Liver (tissue), 9 donors: ENCODE measurements around the gene LARGE1. TPM values are rescaled to one million over a fixed set of nuclear protein-coding genes. Genes with fewer than 3 reads are reported as not detected.

Source experiments
- DNase-seq: peaks from one replicate; pipeline ENCODE4 v3.0.0-alpha.2; 2017; ENCODE audit warnings: low spot score
- H3K27ac ChIP-seq, 2 donors: one replicate each; pipeline ENCODE4 v1.7.0; 2013; ENCODE audit warnings: inconsistent platforms in 2 of 2, low read length in 2 of 2, control low read depth in 1 of 2, low read depth in 1 of 2, mild to moderate bottlenecking in 1 of 2
- H3K27me3 ChIP-seq, 4 donors: one replicate each; pipeline versions ENCODE4 v1.6.1 to v1.7.0; 2013; ENCODE audit warnings: low read length in 3 of 4, inconsistent platforms in 1 of 4, mild to moderate bottlenecking in 1 of 4, moderate library complexity in 1 of 4; ENCODE audit not compliant: control insufficient read depth in 4 of 4, insufficient read depth in 4 of 4
- H3K36me3 ChIP-seq, 4 donors: one replicate each; pipeline versions ENCODE4 v1.6.1 to v1.7.0; 2013; ENCODE audit warnings: low read length in 3 of 4, mild to moderate bottlenecking in 3 of 4, low read depth in 1 of 4, moderate library complexity in 1 of 4; ENCODE audit not compliant: control insufficient read depth in 4 of 4, insufficient read depth in 3 of 4
- H3K4me1 ChIP-seq, 4 donors: one replicate each; pipeline versions ENCODE4 v1.6.1 to v1.7.0; 2013; ENCODE audit warnings: low read length in 3 of 4, mild to moderate bottlenecking in 3 of 4, moderate library complexity in 1 of 4; ENCODE audit not compliant: control insufficient read depth in 4 of 4, insufficient read depth in 4 of 4
- H3K4me3 ChIP-seq, 3 donors: one replicate each; pipeline versions ENCODE4 v1.6.1 to v1.7.0; 2013; ENCODE audit warnings: low read length in 3 of 3, control low read depth in 1 of 3, low read depth in 1 of 3, mild to moderate bottlenecking in 1 of 3
- H3K9ac ChIP-seq, 2 donors: one replicate each; pipeline ENCODE4 v1.7.0; 2013; ENCODE audit warnings: low read length in 2 of 2, mild to moderate bottlenecking in 2 of 2, moderate library complexity in 2 of 2, control low read depth in 1 of 2, low read depth in 1 of 2
- H3K9me3 ChIP-seq, 4 donors: one replicate each; pipeline versions ENCODE4 v1.6.1 to v1.7.0; 2013; ENCODE audit warnings: low read length in 3 of 4; ENCODE audit not compliant: control insufficient read depth in 4 of 4
- ATF3 ChIP-seq: IDR thresholded peaks from 2 replicates; pipeline ENCODE4 v1.6.1; 2016; ENCODE audit warnings: antibody characterized with exemption
- EGR1 ChIP-seq, 2 donors: IDR thresholded peaks; 2 replicates each; pipeline ENCODE4 v1.6.1; 2016 to 2018; ENCODE audit warnings: antibody characterized with exemption in 2 of 2, low read depth in 2 of 2
- FOXA1 ChIP-seq: IDR thresholded peaks from 2 replicates; pipeline ENCODE4 v1.6.1; 2016; ENCODE audit warnings: antibody characterized with exemption
- FOXA2 ChIP-seq: IDR thresholded peaks from 2 replicates; pipeline ENCODE4 v1.6.1; 2016; ENCODE audit warnings: antibody characterized with exemption
- GABPA ChIP-seq, 2 donors: IDR thresholded peaks in 1 of 2; conservative IDR thresholded peaks in 1 of 2; 2 replicates each; pipeline ENCODE4 v1.6.1; 2016; ENCODE audit warnings: antibody characterized with exemption in 2 of 2, mild to moderate bottlenecking in 1 of 2, moderate library complexity in 1 of 2
- HNF4A ChIP-seq, 2 donors: conservative IDR thresholded peaks; 2 replicates each; pipeline ENCODE4 v1.6.1; 2016; ENCODE audit warnings: antibody characterized with exemption in 2 of 2, mild to moderate bottlenecking in 2 of 2
- HNF4G ChIP-seq: IDR thresholded peaks from 2 replicates; pipeline ENCODE4 v1.6.1; 2016; ENCODE audit warnings: antibody characterized with exemption
- JUND ChIP-seq, 2 donors: IDR thresholded peaks; 2 replicates each; pipeline ENCODE4 v1.6.1; 2016; ENCODE audit warnings: antibody characterized with exemption in 2 of 2
- NR2F2 ChIP-seq: IDR thresholded peaks from 2 replicates; pipeline ENCODE4 v1.6.1; 2016; ENCODE audit warnings: antibody characterized with exemption
- RAD21 ChIP-seq, 2 donors: IDR thresholded peaks; 2 replicates each; pipeline ENCODE4 v1.6.1; 2016; ENCODE audit warnings: antibody characterized with exemption in 2 of 2, mild to moderate bottlenecking in 2 of 2
- RXRA ChIP-seq, 2 donors: IDR thresholded peaks; 2 replicates each; pipeline ENCODE4 v1.6.1; 2017 to 2018; ENCODE audit warnings: antibody characterized with exemption in 2 of 2, mild to moderate bottlenecking in 1 of 2
- SP1 ChIP-seq: IDR thresholded peaks from 2 replicates; pipeline ENCODE4 v1.6.1; 2018; ENCODE audit warnings: antibody characterized with exemption, mild to moderate bottlenecking
- TAF1 ChIP-seq: conservative IDR thresholded peaks from 2 replicates; pipeline ENCODE4 v1.6.1; 2016; ENCODE audit warnings: antibody characterized with exemption, mild to moderate bottlenecking
- YY1 ChIP-seq: IDR thresholded peaks from 2 replicates; pipeline ENCODE4 v1.6.1; 2016; ENCODE audit warnings: antibody characterized with exemption, mild to moderate bottlenecking
- WGBS: extraction: QIAGEN DNeasy Blood & Tissue Kit; methylation state at CpG from one replicate; pipeline ENCODE4 v1.1.7; 2013; 5-methylcytosine and 5-hydroxymethylcytosine counted together
- polyA plus RNA-seq, 2 donors: library from polyadenylated mRNA; stranded (reverse) in 1 of 2; unstranded in 1 of 2; fragments of 200-250 nt in 1 of 2; fragments of >200 nt in 1 of 2; fragmentation: Nextera tagmentation in 1 of 2; extraction: Ambion mirVana in 1 of 2; gene quantifications; one replicate each; pipeline versions ENCODE4 v1.2.1 to v1.2.3, GENCODE V29; 2013 to 2015
- total RNA-seq, 2 donors: library from RNA; depleted of rRNA; stranded (reverse); fragments of >200 nt; gene quantifications; one replicate each; pipeline ENCODE4 v1.2.3, GENCODE V29; 2014
- TF ChIP-seq, protein P1 (sequence below): IDR thresholded peaks from 2 replicates; pipeline ENCODE4 v1.6.1; 2016; ENCODE audit warnings: antibody characterized with exemption
- TF ChIP-seq, protein P2 (sequence below): IDR thresholded peaks from 2 replicates; pipeline ENCODE4 v1.6.1; 2016; ENCODE audit warnings: antibody characterized with exemption, mild to moderate bottlenecking
- TF ChIP-seq, protein P3 (sequence below): IDR thresholded peaks from 2 replicates; pipeline ENCODE4 v1.6.1; 2016; ENCODE audit warnings: antibody characterized with exemption
- TF ChIP-seq, protein P4 (sequence below): fragments of 150-350 bp; IDR thresholded peaks from 2 replicates; pipeline ENCODE4 v1.5.1; 2017; ENCODE audit warnings: improper control_type of control experiment, low read depth, low read length; ENCODE audit not compliant: missing input control
- donor health status: healthy.
- donor health status: healthy.
- donor health status: healthy.
- donor health status: healthy.
- donor health status: healthy.

Gene LARGE1
- total and polyA plus RNA-seq, 4 donors = 2.3 to 14.1 (median 5.7) TPM

- H3K9ac ChIP-seq = no peak overlapping the region
- no peak for DNase-seq
- no peaks in the 10 kb centered on the region for H3K9me3 ChIP-seq
- H3K4me1 ChIP-seq = peaks cover 0 to 9% (median 2%) of the 10 kb centered on the region in 4 donors
- no peaks in the 10 kb centered on the region for H3K36me3 ChIP-seq
- WGBS = 34% methylated on average over 5 of the region's 5 CpGs
- no peaks in the 10 kb centered on the region for H3K27me3 ChIP-seq
- TF ChIP-seq FOXA1 (no peak), RAD21 (IDR thresholded peaks at IDR 0.05) (peak; percentile 14 to 49), ATF3 (no peak), EGR1 (IDR thresholded peaks at IDR 0.05; ENCODE audit: low read depth in 2 of 2) (no peak), SP1 (peak; percentile 24), FOXA2 (no peak), GABPA (IDR thresholded peaks at IDR 0.05 in 1 of 2, conservative IDR thresholded peaks at IDR 0.05 in 1 of 2) (no peak), TAF1 (no peak), JUND (IDR thresholded peaks at IDR 0.05) (peak in 1 of 2 donors; percentile 21), YY1 (peak; percentile 16), HNF4G (no peak), RXRA (IDR thresholded peaks at IDR 0.05) (peak; percentile 54 to 55), NR2F2 (no peak), HNF4A (conservative IDR thresholded peaks at IDR 0.05) (peak; percentile 62 to 67)
- TF ChIP-seq, protein P1, sequence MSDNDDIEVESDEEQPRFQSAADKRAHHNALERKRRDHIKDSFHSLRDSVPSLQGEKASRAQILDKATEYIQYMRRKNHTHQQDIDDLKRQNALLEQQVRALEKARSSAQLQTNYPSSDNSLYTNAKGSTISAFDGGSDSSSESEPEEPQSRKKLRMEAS = peak; percentile 18
- TF ChIP-seq, protein P2, sequence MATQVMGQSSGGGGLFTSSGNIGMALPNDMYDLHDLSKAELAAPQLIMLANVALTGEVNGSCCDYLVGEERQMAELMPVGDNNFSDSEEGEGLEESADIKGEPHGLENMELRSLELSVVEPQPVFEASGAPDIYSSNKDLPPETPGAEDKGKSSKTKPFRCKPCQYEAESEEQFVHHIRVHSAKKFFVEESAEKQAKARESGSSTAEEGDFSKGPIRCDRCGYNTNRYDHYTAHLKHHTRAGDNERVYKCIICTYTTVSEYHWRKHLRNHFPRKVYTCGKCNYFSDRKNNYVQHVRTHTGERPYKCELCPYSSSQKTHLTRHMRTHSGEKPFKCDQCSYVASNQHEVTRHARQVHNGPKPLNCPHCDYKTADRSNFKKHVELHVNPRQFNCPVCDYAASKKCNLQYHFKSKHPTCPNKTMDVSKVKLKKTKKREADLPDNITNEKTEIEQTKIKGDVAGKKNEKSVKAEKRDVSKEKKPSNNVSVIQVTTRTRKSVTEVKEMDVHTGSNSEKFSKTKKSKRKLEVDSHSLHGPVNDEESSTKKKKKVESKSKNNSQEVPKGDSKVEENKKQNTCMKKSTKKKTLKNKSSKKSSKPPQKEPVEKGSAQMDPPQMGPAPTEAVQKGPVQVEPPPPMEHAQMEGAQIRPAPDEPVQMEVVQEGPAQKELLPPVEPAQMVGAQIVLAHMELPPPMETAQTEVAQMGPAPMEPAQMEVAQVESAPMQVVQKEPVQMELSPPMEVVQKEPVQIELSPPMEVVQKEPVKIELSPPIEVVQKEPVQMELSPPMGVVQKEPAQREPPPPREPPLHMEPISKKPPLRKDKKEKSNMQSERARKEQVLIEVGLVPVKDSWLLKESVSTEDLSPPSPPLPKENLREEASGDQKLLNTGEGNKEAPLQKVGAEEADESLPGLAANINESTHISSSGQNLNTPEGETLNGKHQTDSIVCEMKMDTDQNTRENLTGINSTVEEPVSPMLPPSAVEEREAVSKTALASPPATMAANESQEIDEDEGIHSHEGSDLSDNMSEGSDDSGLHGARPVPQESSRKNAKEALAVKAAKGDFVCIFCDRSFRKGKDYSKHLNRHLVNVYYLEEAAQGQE = no peak
- TF ChIP-seq, protein P3, sequence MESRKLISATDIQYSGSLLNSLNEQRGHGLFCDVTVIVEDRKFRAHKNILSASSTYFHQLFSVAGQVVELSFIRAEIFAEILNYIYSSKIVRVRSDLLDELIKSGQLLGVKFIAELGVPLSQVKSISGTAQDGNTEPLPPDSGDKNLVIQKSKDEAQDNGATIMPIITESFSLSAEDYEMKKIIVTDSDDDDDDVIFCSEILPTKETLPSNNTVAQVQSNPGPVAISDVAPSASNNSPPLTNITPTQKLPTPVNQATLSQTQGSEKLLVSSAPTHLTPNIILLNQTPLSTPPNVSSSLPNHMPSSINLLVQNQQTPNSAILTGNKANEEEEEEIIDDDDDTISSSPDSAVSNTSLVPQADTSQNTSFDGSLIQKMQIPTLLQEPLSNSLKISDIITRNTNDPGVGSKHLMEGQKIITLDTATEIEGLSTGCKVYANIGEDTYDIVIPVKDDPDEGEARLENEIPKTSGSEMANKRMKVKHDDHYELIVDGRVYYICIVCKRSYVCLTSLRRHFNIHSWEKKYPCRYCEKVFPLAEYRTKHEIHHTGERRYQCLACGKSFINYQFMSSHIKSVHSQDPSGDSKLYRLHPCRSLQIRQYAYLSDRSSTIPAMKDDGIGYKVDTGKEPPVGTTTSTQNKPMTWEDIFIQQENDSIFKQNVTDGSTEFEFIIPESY = no peak
- TF ChIP-seq, protein P4, sequence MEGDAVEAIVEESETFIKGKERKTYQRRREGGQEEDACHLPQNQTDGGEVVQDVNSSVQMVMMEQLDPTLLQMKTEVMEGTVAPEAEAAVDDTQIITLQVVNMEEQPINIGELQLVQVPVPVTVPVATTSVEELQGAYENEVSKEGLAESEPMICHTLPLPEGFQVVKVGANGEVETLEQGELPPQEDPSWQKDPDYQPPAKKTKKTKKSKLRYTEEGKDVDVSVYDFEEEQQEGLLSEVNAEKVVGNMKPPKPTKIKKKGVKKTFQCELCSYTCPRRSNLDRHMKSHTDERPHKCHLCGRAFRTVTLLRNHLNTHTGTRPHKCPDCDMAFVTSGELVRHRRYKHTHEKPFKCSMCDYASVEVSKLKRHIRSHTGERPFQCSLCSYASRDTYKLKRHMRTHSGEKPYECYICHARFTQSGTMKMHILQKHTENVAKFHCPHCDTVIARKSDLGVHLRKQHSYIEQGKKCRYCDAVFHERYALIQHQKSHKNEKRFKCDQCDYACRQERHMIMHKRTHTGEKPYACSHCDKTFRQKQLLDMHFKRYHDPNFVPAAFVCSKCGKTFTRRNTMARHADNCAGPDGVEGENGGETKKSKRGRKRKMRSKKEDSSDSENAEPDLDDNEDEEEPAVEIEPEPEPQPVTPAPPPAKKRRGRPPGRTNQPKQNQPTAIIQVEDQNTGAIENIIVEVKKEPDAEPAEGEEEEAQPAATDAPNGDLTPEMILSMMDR = no peak
- no peak overlapping the region for H3K4me3 ChIP-seq
- H3K27ac ChIP-seq = no peak overlapping the region
These were observed 438.7 kb downstream of the LARGE1 start for GRCh38 chr22:33481550-33481949.
